ENCODE results near the gene FCMR.
"Not testable (repeated sequence)": the region's sequence is repeated elsewhere in the genome, so short reads cannot be mapped to it uniquely, and the experiment has no call there.

Gene FCMR

GRCh38 chr1:206872139-206872538 lies 49.6 kb downstream of the FCMR start:
- no peak for DNase-seq (ENCODE audit: low read depth in 2 of 2)

GRCh38 chr1:206868264-206868663 lies 53.5 kb downstream of the FCMR start:
- no peak for DNase-seq (ENCODE audit: low read depth in 2 of 2)

- DNase-seq (ENCODE audit: low read depth in 2 of 2) = no peak
Observed at GRCh38 chr1:206867716-206868115, 54.0 kb downstream of the FCMR start.

GRCh38 chr1:206867239-206867638 lies 54.5 kb downstream of the FCMR start:
- no peak for DNase-seq (ENCODE audit: low read depth in 2 of 2)

- DNase-seq (ENCODE audit: low read depth in 2 of 2) = no peak
Observed at GRCh38 chr1:206866062-206866461, 55.7 kb downstream of the FCMR start.

GRCh38 chr1:206864939-206865671 lies 56.6 kb downstream of the FCMR start, which contains the start of gene IL20:
Gene IL20 (plus strand): TSS chr1:206865623. CDS start chr1:206865853, 230 bp downstream.
- peak; percentile 82 to 93 for DNase-seq (ENCODE audit: low read depth in 2 of 2)

GRCh38 chr1:206863266-206863665 lies 58.5 kb downstream of the FCMR start:
- no peak for DNase-seq (ENCODE audit: low read depth in 2 of 2)

- no peak for DNase-seq (ENCODE audit: low read depth in 2 of 2)
Observed at GRCh38 chr1:206860165-206860564, 61.6 kb downstream of the FCMR start.

- no peak for DNase-seq (ENCODE audit: low read depth in 2 of 2)
Observed at GRCh38 chr1:206859082-206859521, 62.6 kb downstream of the FCMR start.

- DNase-seq (ENCODE audit: low read depth in 2 of 2) = no peak
Observed at GRCh38 chr1:206856674-206857464, 64.9 kb downstream of the FCMR start.

- DNase-seq (ENCODE audit: low read depth in 2 of 2) = no peak
Observed at GRCh38 chr1:206855859-206856258, 65.9 kb downstream of the FCMR start.

GRCh38 chr1:206854401-206855129 lies 67.2 kb downstream of the FCMR start:
- DNase-seq (ENCODE audit: low read depth in 2 of 2) = no peak

GRCh38 chr1:206853696-206854095 lies 68.0 kb downstream of the FCMR start:
- not testable (repeated sequence) for DNase-seq (ENCODE audit: low read depth in 2 of 2)
